Measurements from ENCODE around the gene NEU2. TPM values are rescaled to one million over a fixed set of nuclear protein-coding genes. Genes with fewer than 3 reads are reported as not detected.

NEU2 gene
- total and polyA plus RNA-seq, 10 of the 15 experiments (the other 5 are each of a cell fraction or from before 2014, with no cell fraction given): not detected

- no TSS peak for BruUV-seq (replicated peaks)
- ChIA-PET CTCF (no interaction called here), RAD21 (ENCODE audit: unreplicated experiment) (no interaction called here), SMC1A (ENCODE audit: uncharacterized antibody, unreplicated experiment) (no interaction called here), POLR2A (no interaction called here)
- no peaks in the 10 kb centered on the region for H3K79me2 ChIP-seq (ENCODE audit: control insufficient read depth, insufficient read depth, low read length)
- no peak for ATAC-seq
- no peak for DNase-seq (ENCODE audit: low read depth, low spot score)
- H3K9ac ChIP-seq (ENCODE audit: control insufficient read depth, insufficient read depth, low read length): no peak overlapping the region
- no peak for FAIRE-seq
- WGBS (ENCODE audit: insufficient coverage, insufficient replicate concordance, low lambda C conversion rate, missing lambda C conversion rate): 46% methylated on average over 1 of the region's 1 CpG
- intact Hi-C loops (cut with micrococcal nuclease; ENCODE audit: unreplicated experiment): no loop called here
- no peak overlapping the region for H3K4me2 ChIP-seq (ENCODE audit: control insufficient read depth, insufficient read depth)
- in situ Hi-C loops (cut with MboI): no loop called here
- H3K4me3 ChIP-seq: no peak overlapping the region
- no peaks in the 10 kb centered on the region; the same call in 1 of the 2 replicates for H3K4me1 ChIP-seq (ENCODE audit: control insufficient read depth, insufficient read depth, low read length)
- H4K20me1 ChIP-seq (ENCODE audit: control insufficient read depth, insufficient read depth): no peaks in the 10 kb centered on the region
- H3K27me3 ChIP-seq (replicated peaks in 1 of 2; ENCODE audit: control insufficient read depth in 2 of 2, insufficient read depth in 2 of 2, low read length in 1 of 2): no peaks in the 10 kb centered on the region
- H3K36me3 ChIP-seq (ENCODE audit: control insufficient read depth in 2 of 2, insufficient read depth in 2 of 2, low read length in 1 of 2): no peaks in the 10 kb centered on the region
- H3K27ac ChIP-seq (ENCODE audit: control insufficient read depth, insufficient read depth): no peak overlapping the region
- no peak overlapping the region for H2AFZ ChIP-seq (ENCODE audit: control insufficient read depth, low read depth, low read length)
- H3K9me3 ChIP-seq (replicated peaks; ENCODE audit: control insufficient read depth, insufficient read depth, low read length): no peaks in the 10 kb centered on the region
- TF ChIP-seq, protein P1, sequence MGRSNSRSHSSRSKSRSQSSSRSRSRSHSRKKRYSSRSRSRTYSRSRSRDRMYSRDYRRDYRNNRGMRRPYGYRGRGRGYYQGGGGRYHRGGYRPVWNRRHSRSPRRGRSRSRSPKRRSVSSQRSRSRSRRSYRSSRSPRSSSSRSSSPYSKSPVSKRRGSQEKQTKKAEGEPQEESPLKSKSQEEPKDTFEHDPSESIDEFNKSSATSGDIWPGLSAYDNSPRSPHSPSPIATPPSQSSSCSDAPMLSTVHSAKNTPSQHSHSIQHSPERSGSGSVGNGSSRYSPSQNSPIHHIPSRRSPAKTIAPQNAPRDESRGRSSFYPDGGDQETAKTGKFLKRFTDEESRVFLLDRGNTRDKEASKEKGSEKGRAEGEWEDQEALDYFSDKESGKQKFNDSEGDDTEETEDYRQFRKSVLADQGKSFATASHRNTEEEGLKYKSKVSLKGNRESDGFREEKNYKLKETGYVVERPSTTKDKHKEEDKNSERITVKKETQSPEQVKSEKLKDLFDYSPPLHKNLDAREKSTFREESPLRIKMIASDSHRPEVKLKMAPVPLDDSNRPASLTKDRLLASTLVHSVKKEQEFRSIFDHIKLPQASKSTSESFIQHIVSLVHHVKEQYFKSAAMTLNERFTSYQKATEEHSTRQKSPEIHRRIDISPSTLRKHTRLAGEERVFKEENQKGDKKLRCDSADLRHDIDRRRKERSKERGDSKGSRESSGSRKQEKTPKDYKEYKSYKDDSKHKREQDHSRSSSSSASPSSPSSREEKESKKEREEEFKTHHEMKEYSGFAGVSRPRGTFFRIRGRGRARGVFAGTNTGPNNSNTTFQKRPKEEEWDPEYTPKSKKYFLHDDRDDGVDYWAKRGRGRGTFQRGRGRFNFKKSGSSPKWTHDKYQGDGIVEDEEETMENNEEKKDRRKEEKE (IDR thresholded peaks at IDR 0.05): no peak
- no peak for TF ChIP-seq POLR2AphosphoS2 (IDR thresholded peaks at IDR 0.05; ENCODE audit: low read depth, low read length)
- no peak for TF ChIP-seq TCF7 (IDR thresholded peaks at IDR 0.05; ENCODE audit: borderline replicate concordance)
- TF ChIP-seq, protein P2, sequence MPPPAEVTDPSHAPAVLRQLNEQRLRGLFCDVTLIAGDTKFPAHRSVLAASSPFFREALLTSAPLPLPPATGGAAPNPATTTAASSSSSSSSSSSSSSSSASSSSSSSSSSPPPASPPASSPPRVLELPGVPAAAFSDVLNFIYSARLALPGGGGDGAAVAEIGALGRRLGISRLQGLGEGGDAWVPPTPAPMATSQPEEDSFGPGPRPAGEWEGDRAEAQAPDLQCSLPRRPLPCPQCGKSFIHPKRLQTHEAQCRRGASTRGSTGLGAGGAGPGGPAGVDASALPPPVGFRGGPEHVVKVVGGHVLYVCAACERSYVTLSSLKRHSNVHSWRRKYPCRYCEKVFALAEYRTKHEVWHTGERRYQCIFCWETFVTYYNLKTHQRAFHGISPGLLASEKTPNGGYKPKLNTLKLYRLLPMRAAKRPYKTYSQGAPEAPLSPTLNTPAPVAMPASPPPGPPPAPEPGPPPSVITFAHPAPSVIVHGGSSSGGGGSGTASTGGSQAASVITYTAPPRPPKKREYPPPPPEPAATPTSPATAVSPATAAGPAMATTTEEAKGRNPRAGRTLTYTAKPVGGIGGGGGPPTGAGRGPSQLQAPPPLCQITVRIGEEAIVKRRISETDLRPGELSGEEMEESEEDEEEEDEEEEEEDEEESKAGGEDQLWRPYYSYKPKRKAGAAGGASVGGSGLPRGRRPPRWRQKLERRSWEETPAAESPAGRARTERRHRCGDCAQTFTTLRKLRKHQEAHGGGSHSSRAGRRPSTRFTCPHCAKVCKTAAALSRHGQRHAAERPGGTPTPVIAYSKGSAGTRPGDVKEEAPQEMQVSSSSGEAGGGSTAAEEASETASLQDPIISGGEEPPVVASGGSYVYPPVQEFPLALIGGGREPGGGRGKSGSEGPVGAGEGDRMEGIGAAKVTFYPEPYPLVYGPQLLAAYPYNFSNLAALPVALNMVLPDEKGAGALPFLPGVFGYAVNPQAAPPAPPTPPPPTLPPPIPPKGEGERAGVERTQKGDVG (CRISPR knock-in tag; IDR thresholded peaks at IDR 0.05): no peak
- TF ChIP-seq MAX (IDR thresholded peaks at IDR 0.05; ENCODE audit: low read depth, low read length): no peak
- TF ChIP-seq GABPA (IDR thresholded peaks at IDR 0.05; ENCODE audit: low read depth): no peak
- no peak for TF ChIP-seq ZBED1 (IDR thresholded peaks at IDR 0.05; ENCODE audit: borderline replicate concordance)
- TF ChIP-seq MYB (IDR thresholded peaks at IDR 0.05; ENCODE audit: borderline replicate concordance, low read depth, low read length): no peak
- TF ChIP-seq KAT2A (conservative IDR thresholded peaks at IDR 0.05; ENCODE audit: control insufficient read depth, low read depth, low read length): no peak
- no peak for TF ChIP-seq CEBPB (IDR thresholded peaks at IDR 0.05; ENCODE audit: borderline replicate concordance in 1 of 2, low read depth in 2 of 2, low read length in 2 of 2)
- no peak for TF ChIP-seq E4F1 (IDR thresholded peaks at IDR 0.05; ENCODE audit: borderline replicate concordance, partially characterized antibody)
- TF ChIP-seq BRCA1 (IDR thresholded peaks at IDR 0.05; ENCODE audit: low read depth, low read length): no peak
- TF ChIP-seq RELB (IDR thresholded peaks at IDR 0.05; ENCODE audit: low read depth): no peak
- no peak for TF ChIP-seq TCF3 (IDR thresholded peaks at IDR 0.05; ENCODE audit: borderline replicate concordance, insufficient read depth, low read depth, low read length)
Measured at GRCh38 chr2:233013650-233014049, 18.8 kb upstream of the NEU2 start.
